OCI-LY3 (cell line): ENCODE data around the gene ACSM6.

Source experiments
- H2AFZ ChIP-seq: fragments of 200-600, 300-600 bp; shearing (Covaris generic); 2 replicates; pipeline ENCODE4 v1.6.0; 2014; ENCODE audit warnings: antibody characterized with exemption, low read depth, low read length
- H3K27ac ChIP-seq: fragments of 200-600, 300-600 bp; sonication (generic); 2 replicates; pipeline ENCODE4 v1.5.1; 2014; ENCODE audit warnings: mild to moderate bottlenecking, low read length, moderate library complexity, mixed read lengths
- H3K27me3 ChIP-seq: fragments of 200-600, 300-600 bp; sonication (generic); 2 replicates; pipeline ENCODE4 v1.6.1; 2014; ENCODE audit warnings: low read depth, low read length, mixed read lengths
- H3K36me3 ChIP-seq: fragments of 200-600, 300-600 bp; sonication (generic); replicated peaks from 2 replicates; pipeline ENCODE3; 2014; ENCODE audit warnings: low read depth, low read length, mixed read lengths
- H3K4me1 ChIP-seq: fragments of 300-600, 200-600 bp; sonication (generic); 2 replicates; pipeline ENCODE4 v1.6.1; 2014; ENCODE audit warnings: low read length, mixed read lengths
- H3K4me2 ChIP-seq: fragments of 200-600, 300-600 bp; sonication (generic); 2 replicates; pipeline ENCODE4 v1.6.1; 2014; ENCODE audit warnings: low read length, mixed read lengths
- H3K4me3 ChIP-seq: fragments of 300-600, 200-600 bp; sonication (generic); 2 replicates; pipeline ENCODE4 v1.5.1; 2014; ENCODE audit warnings: antibody characterized with exemption, mild to moderate bottlenecking, low read length, moderate library complexity
- H3K79me2 ChIP-seq: fragments of 300-600, 200-600 bp; shearing (Covaris generic); 2 replicates; pipeline ENCODE4 v1.6.1; 2014; ENCODE audit warnings: mild to moderate bottlenecking, low read length, mixed read lengths
- H3K9ac ChIP-seq: fragments of 300-600, 200-600 bp; shearing (Covaris generic); 2 replicates; pipeline ENCODE4 v1.6.0; 2014; ENCODE audit warnings: mild to moderate bottlenecking, low read length, moderate library complexity
- H3K9me3 ChIP-seq: fragments of 200-600, 300-600 bp; shearing (Covaris generic); 2 replicates; pipeline ENCODE4 v1.6.1; 2014; ENCODE audit warnings: low read length, mixed read lengths; ENCODE audit not compliant: insufficient read depth
- H4K20me1 ChIP-seq: fragments of 200-600, 300-600 bp; sonication (generic); 2 replicates; pipeline ENCODE4 v1.6.1; 2016; ENCODE audit warnings: low read length, mixed read lengths; ENCODE audit not compliant: insufficient read depth
- EZH2phosphoT487 ChIP-seq: fragments of 200-600 bp; shearing (Covaris generic); IDR thresholded peaks from 2 replicates; pipeline ENCODE4 v1.6.1; 2018; ENCODE audit warnings: antibody characterized with exemption, mixed run types, low read depth
- TF ChIP-seq, protein P1 (sequence below): fragments of 200-600, 300-600 bp; sonication (generic); IDR thresholded peaks from 2 replicates; pipeline ENCODE4 v1.5.1; 2014; ENCODE audit warnings: antibody characterized with exemption, low read length, low read depth

The ACSM6 gene

DNA sequence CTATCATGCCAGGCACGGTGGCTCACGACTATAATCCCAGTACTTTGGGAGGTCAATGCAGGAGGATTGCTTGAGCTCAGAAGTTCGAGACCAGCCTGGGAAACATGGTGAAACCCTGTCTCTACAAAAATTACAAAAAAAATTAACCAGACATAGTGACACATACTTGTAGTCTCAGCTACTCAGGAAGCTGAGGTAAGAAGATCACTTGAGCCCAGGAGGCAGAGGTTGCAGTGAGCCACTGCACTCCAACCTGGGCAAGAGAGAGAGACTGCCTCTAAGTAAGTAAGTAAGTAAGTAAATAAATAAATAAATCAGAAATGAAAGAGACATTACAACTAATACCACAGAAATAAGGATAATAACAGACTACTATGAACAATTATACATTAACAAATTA is 60.6 kb downstream of the ACSM6 start:
- H3K36me3 ChIP-seq, result no peaks in the 10 kb centered on the region
- no peaks in the 10 kb centered on the region for H3K79me2 ChIP-seq
- TF ChIP-seq, protein P1, sequence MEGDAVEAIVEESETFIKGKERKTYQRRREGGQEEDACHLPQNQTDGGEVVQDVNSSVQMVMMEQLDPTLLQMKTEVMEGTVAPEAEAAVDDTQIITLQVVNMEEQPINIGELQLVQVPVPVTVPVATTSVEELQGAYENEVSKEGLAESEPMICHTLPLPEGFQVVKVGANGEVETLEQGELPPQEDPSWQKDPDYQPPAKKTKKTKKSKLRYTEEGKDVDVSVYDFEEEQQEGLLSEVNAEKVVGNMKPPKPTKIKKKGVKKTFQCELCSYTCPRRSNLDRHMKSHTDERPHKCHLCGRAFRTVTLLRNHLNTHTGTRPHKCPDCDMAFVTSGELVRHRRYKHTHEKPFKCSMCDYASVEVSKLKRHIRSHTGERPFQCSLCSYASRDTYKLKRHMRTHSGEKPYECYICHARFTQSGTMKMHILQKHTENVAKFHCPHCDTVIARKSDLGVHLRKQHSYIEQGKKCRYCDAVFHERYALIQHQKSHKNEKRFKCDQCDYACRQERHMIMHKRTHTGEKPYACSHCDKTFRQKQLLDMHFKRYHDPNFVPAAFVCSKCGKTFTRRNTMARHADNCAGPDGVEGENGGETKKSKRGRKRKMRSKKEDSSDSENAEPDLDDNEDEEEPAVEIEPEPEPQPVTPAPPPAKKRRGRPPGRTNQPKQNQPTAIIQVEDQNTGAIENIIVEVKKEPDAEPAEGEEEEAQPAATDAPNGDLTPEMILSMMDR, result no peak
- no peak for TF ChIP-seq EZH2phosphoT487
- no peak overlapping the region for H3K4me3 ChIP-seq
- no peaks in the 10 kb centered on the region for H3K4me1 ChIP-seq
- H3K9me3 ChIP-seq, result no peaks in the 10 kb centered on the region
- 0 out of 2 replicates have a peak, but pooled peaks cover 3% of the 10 kb centered on the region for H3K27me3 ChIP-seq
- H2AFZ ChIP-seq, result no peak overlapping the region
- no peaks in the 10 kb centered on the region for H4K20me1 ChIP-seq
- H3K4me2 ChIP-seq, result no peak overlapping the region
- no peak overlapping the region for H3K9ac ChIP-seq
- no peak overlapping the region for H3K27ac ChIP-seq

DNA sequence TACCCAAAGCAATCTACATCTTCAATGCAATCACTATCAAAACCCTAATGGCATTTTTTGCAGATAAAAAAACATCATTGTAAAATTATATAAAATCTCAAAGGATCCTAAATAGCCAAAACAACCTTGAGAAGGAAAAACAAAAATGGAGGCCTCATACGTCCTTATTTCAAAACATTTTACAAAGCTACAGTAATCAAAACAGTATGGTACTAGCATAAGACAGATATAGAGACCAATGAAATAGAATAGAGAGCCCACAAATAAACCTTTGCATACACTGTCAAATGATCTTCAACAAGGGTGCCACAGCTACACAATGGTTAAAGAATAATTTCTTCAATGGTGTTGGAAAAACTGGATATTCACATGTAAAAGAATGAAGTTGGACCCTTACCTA is 62.2 kb downstream of the ACSM6 start:
- no peaks in the 10 kb centered on the region for H3K9me3 ChIP-seq
- H2AFZ ChIP-seq, result no peak overlapping the region
- H4K20me1 ChIP-seq, result no peaks in the 10 kb centered on the region
- H3K36me3 ChIP-seq, result no peaks in the 10 kb centered on the region
- no peak overlapping the region for H3K9ac ChIP-seq
- H3K4me2 ChIP-seq, result no peak overlapping the region
- no peak overlapping the region for H3K27ac ChIP-seq
- H3K27me3 ChIP-seq, result 0 out of 2 replicates have a peak, but pooled peaks cover 3% of the 10 kb centered on the region
- no peak overlapping the region for H3K4me3 ChIP-seq
- TF ChIP-seq, protein P1, result no peak
- no peak for TF ChIP-seq EZH2phosphoT487
- no peaks in the 10 kb centered on the region for H3K4me1 ChIP-seq
- no peaks in the 10 kb centered on the region for H3K79me2 ChIP-seq

DNA sequence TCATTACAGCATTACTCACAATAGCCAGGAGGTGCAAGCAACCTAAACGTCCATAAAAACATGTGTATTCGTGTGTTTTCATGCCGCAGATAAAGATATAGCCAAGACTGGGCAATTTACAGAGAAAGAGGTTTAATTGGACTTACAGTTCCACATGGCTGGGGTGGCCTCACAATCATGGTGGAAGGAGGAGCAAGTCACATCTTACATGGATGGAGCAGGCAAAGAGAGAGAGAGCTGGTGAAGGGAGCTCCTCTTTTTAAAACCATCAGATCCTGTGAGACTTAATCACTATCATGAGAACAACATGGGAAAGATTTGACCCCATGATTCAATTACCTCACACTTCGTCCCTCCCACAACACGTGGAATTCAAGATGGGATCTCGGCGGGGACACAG is 63.8 kb downstream of the ACSM6 start:
- TF ChIP-seq, protein P1, result no peak
- no peak for TF ChIP-seq EZH2phosphoT487
- Histone ChIP-seq H3K27ac (no peak overlapping the region), H3K4me1 (no peaks in the 10 kb centered on the region)

DNA sequence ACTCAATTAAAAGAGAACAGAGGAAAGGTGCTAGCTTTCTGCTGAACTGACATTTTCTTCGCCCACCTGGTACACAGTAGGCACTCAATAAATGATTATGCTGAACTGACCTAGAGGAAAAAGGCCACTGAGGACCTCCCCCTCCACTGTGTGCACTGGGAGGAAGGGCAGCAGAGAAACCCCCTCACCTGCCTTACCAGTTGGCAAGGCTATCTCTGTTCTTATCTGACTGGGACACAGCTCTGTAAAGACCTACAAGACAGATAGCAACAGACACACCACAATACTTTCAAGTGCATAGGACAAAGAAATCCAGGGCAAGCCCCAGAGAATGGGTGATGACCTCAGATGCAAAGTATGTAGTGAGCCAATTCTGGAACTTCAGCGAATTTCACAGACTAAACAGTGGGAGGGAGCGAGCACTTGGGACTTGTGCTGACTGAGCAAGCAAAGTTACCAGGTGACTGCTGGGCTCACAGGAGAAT is 66.4 kb downstream of the ACSM6 start:
- H2AFZ ChIP-seq, result no peak overlapping the region
- no peak overlapping the region for H3K9ac ChIP-seq
- no peaks in the 10 kb centered on the region for H3K79me2 ChIP-seq
- no peaks in the 10 kb centered on the region for H3K27me3 ChIP-seq
- TF ChIP-seq, protein P1, result no peak
- no peak for TF ChIP-seq EZH2phosphoT487
- no peaks in the 10 kb centered on the region for H3K9me3 ChIP-seq
- no peak overlapping the region for H3K27ac ChIP-seq
- H4K20me1 ChIP-seq, result no peaks in the 10 kb centered on the region
- H3K4me1 ChIP-seq, result no peaks in the 10 kb centered on the region
- no peak overlapping the region for H3K4me3 ChIP-seq
- H3K4me2 ChIP-seq, result no peak overlapping the region
- H3K36me3 ChIP-seq, result no peaks in the 10 kb centered on the region

More for the DNA sequence above, 63.8 kb downstream of the ACSM6 start:
- Histone ChIP-seq H4K20me1 (no peaks in the 10 kb centered on the region), H3K79me2 (no peaks in the 10 kb centered on the region), H3K4me2 (no peak overlapping the region), H3K4me3 (no peak overlapping the region), H3K9ac (no peak overlapping the region), H3K9me3 (no peaks in the 10 kb centered on the region), H3K27me3 (0 out of 2 replicates have a peak, but pooled peaks cover 2% of the 10 kb centered on the region), H2AFZ (no peak overlapping the region), H3K36me3 (no peaks in the 10 kb centered on the region)
